IPS-NIHi11 (cell line): ENCODE results near the gene SMIM14.
"Not testable (repeated sequence)": the region's sequence is repeated elsewhere in the genome, so short reads cannot be mapped to it uniquely, and the experiment has no call there.

Source experiments
- DNase-seq: peaks from one replicate; pipeline ENCODE4 v3.0.0; 2012; ENCODE audit warnings: mixed read lengths, low spot score

Gene SMIM14

DNA sequence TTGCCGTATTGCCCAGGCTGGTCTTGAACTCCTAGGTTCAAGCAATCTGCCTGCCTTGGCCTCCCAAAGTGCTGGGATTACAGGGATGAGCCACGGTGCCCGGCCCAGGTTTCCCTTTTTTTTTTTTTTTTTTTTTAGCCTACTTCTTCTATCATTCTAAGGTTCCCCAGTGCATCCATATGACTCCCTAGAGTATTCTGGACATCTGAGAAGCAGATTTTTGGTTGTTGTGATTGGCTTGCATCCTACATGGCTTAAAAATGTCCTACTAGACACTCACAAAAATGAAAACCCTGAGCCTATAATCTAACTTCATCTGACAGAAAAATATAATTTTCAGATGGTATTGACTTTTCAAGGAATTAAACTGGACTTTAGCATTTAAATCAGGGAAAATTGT is 41.7 kb downstream of the SMIM14 start:
- DNase-seq: no peak

DNA sequence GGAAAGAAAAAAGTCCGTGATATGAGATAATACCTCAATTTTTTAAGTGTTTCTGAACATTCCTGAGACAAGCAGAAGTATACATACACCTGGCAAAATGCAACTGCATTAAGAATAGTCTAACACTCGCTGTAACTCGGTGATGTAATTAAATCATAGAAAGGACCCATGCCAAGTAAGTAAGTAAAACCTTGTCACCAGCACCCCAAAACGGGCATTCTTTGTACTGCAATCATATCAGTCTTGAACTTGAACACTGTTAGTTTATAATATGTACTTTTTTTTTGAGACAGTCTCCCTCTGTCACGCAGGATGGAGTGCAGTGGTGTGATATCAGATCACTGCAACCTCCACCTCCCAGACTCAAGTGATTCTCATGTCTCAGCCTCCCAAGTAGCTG is 47.4 kb downstream of the SMIM14 start:
- no peak for DNase-seq

DNA sequence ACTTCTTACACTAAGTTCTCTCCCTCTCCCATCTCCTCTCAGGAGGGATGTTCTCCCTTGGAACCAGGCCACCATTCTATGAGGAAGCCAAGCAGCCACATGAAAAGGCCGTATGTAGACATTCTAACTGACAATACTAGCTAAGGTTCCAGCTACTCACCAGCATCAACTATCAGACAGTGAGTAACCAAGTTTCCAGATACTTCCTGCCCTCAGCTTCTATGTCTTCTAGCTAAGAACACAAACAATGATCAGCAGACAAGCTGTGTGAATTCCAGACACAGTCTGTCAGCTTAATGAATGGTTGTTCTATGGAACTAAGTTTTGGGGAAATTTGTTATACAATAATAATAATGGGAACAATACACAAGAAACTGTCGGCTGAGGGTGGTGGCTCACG is 50.8 kb downstream of the SMIM14 start:
- DNase-seq: no peak

DNA sequence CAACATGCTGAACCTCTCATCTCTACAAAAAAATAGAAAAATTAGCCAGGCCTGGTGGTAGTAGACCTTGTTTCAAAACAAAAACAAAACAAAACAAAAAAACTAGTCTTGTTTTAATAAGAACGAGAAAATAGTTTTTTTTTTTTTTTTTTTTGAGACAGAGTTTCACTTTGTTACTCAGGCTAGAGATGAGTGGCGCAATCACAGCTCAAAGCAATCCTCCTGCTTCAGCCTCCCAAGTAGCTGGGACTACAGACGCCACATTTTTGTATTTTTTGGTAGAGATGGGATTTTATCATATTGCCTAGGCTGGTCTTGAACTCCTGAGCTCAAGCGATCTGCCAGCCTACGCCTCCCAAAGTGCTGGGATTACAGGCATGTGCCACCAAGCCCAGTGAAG is 63.7 kb downstream of the SMIM14 start:
- DNase-seq: no peak

DNA sequence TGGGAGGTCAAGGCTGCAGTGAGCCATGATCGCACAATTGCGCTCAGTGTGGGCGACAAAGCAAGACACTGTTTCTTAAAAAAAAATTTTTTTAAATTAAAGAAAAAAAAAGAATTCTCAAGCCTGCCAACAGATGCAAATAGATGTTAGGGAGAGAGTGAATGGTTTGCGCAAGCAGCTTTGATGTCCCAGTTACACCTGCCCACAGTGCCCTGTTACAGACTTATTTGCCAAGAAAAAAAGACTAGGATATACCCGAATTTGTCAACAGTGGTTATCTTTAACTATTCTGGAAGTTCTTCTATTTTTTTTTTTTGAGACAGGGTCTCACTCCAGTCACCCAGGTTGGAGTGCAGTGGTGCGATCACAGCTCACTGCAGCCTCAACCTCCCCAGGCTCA is 67.2 kb downstream of the SMIM14 start:
- no peak for DNase-seq

DNA sequence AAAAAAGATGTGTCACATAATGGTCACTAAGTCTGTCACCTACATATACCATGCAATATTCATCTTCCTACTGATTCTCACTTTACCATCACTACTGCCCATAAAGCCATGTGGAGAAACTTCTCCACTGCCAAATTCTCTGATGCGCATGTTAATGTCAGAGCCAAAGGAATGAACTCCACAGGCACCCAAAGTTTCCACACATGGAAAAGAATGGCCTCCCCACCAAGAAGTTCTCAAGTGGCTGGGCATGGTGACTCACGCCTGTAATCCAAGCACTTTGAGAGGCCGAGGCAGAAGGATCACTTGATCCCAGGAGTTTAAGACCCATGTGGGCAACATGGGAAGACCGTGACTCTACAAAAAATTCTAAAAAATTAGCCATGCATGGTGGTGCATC is 67.6 kb downstream of the SMIM14 start:
- DNase-seq: no peak

DNA sequence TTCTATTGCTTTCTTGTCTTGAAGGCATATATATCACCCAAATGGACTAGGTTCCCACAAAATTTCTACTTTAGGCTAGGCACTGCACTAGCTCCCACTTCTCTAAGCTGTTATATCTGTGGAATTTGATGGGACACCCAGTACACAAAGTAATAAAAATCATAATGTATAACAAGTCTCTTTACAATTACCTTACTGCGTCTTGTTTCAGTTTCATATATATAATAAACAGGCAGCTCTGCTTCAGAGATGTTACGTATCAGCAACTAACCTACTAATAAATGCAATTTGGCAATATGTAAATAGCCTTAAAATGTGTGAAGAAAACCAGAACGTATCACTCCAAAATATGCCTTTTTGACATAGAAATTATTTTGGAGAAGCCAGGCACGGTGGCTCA is 69.5 kb downstream of the SMIM14 start:
- no peak for DNase-seq

DNA sequence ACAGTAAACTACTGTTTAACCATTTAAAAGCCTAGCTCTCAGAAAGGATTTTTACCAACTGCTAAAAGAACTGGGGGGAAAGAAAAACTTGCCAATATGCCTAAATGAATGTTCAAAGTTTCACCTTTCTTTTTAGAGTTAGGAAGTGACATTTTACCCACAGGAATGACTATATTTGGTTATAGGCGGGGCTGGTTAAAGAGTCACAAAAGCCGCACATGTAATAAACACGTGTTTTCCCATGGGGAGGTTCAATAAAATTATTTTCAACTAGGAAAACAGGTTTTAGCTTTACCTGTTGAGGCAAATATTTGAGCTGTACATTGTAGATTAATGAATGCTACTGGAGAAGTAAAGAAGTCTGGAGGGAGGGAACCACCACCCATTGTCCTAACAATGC is 69.9 kb downstream of the SMIM14 start:
- no peak for DNase-seq

DNA sequence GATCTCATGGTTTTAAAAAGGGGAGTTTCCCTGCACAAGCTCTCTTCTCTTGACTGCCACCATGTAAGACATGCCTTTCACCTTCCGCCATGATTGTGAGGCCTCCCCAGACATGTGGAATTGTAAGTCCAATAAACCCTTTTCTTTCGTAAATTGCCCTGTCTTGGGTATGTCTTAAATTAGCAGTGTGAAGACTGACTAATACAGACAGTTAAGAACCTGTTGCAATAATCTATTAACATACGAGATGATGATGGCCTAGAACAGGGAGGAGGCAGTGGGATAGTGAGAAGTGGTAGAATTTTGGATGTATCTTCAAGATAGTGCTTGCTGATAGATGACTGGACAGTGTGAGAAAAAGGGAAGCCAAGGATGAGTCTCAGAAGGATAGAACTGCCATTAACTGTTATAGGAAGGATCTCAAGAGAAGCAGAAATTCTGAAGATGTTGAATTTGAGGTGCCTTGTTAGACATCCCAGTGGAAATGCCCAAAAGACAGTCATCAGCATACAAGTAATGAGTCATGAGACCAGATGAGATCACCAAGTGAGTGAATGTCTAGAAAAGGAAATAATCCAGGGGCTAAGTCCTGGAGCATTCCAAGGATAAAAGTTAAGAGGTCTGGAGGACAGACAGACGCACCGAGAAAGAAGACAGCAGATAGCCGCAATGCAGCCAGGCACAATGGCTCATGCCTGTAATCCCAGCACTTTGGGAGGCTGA is 72.6 kb downstream of the SMIM14 start:
- no peak for DNase-seq

DNA sequence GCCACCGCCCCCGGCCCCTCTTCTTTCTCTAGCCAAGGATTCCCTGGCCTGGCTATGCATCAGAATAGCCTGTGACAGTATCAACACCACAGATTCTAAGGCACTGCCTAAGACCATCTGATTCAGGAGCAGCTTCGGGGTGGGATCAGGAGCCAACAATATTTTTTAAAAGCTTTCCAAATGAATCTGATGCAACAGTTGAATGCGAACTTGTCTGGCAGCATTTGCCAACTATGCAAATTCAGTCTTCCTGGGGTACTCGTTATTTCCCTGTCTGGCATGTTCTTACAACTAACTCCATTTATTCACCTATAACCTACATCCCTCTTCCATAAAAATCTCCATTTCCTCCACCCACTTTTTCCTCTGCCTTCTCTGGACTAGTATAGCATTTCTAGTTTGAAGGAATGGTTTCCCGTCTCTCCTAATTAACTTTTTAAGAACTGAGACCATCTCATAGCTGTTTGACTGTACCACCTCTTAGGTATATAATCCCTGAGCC is 75.3 kb downstream of the SMIM14 start:
- no peak for DNase-seq

DNA sequence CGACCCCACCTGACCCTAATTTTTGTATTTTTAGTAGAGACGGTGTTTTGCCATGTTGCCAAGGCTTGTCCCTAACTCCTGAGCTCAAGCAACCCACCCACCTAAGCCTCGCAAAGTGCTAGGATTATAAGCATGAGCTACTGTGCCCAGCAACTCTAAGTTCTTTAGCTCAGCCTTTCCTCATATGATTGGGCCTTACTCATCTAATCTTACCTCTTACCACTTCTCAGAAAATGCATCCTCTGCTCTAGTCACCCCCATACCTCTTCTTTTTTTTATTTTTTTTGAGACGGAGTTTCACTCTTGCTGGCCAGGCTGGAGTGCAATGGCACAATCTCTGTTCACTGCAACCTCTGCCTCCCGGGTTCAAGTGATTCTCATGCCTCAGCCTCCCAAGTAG is 75.9 kb downstream of the SMIM14 start:
- DNase-seq: no peak

DNA sequence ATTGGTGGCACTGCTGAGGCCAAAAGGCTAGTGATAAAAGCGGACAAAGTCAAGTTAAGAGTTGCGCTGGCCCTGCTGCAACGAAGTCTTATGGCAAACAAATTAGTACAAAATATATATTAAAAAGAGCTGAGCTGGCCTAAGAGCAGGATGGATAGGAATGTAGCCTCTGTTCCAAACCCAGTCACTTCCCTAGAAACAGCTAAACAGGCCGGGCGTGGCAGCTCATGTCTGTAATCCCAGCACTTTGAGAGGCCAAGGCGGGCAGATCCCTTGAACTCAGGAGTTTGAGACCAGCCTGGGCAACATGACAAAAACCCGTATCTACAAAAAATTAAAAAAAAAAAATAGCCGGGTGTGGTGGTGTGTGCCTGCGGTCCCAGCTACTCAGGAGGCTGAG is 79.0 kb downstream of the SMIM14 start:
- DNase-seq: no peak

DNA sequence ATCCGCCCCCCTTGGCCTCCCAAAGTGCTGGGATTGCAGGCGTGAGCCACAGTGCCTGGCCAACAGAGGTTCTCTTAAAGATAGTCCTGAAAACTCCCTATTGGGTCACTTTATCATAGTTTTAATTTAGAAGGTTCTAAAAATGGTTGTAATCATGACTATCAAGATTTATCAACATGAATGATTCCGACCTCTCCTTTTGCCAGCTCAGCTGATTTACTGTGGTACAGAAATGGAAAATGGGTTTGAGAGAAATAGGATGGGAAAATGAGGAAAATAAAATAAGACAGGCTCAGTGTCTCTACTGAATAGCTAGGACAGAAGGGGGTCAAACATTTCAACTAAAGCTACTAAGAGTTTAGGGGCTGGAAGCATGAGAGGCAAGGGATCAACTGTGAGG is 83.2 kb downstream of the SMIM14 start:
- no peak for DNase-seq

DNA sequence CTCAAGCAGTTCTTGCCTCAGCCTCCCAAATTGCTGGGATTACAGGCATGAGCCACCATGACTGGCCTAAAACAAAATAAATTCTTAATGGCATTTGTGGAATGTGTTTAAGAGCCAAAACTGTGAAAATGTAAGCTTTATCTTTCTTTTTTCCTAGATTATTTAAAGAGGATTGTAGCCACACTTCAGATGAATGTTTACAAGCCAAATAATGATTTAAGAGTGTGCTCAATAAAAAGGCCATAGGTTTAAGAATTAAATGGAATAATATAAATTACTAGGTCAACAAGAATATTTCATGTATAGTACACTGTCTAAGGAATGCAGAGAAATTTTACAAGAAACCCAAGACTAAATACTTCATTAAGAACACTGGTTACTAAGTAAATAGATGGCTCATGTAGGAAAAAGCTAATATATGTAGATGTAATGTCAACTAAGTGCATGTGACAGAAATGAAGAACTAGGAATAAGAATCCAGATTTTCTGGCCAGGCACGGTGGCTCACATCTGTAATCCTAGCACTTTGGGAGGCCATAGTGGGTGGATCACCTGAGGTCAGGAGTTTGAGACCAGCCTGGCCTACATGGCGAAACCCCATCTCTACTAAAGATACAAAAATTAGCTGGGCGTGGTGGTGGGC is 90.1 kb downstream of the SMIM14 start:
- no peak for DNase-seq

DNA sequence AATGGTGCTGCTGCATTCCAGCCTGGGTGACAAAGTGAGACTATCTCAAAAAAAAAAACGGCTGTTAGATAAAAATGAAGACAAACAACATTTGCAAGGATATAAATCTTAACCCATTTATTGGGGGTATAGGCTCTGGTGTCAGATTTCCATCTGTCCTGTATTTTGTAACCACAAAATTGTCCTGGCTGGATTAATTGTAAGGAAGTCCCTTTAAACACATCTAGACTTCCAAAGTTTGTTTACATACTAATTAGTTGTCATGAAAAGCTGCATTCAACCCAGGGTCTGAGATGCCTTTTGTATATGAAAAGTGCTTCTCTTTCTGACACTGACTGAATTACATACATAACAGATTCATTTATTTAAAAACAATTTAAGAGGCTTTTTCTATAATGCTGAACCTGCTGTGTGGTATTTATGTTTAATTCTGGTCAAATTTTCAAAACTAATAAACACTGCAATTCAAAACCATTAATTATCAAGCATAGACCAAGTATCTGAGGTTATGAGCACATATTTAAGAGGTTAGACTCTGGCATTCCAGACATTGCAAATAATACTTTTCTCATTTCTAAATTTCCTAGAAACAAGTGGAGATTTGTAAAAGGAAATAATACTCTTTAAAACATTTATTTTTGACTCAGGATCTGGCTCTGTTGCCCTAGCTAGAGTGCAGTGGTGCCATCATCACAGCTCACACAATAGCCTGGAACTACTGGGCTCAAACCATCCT is 93.9 kb downstream of the SMIM14 start:
- DNase-seq: no peak

DNA sequence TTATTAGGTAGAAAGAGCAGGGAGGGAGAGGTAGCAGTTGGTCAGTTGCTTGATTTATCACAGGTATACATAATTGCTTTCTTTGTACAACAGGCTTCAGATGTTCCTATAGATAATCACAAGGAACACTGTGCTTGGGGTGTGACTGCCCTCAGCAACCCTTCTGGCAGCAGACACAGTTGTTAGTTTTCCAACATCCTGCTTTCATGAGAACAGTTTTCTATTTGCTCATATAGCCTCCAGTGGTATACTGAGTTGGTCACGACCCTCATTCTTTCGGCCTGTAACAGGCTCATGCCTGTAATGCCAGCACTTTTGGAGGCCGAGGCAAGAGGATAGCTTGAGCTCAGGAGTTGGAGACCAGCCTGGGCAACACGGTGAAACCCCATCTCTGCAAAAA is 94.6 kb downstream of the SMIM14 start:
- not testable (repeated sequence) for DNase-seq

DNA sequence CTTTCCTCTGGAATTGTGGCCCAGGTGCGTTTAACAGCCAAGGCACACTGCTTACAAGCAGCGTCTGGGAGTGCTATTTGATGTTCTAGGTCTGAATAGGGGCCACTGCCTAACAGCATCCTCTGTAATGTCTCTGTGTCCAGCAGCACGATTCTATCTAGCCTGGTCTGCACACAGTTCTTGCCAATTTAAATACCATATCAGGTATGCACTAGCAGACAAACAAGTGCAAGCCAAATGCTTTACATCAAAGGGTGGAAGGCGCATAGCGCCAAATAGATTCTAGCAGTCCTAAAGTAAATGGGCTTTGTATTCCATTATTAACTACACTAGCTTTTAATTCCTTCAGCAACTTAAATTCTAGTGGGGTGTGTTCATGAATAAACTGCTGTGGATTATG is 95.6 kb downstream of the SMIM14 start:
- no peak for DNase-seq

DNA sequence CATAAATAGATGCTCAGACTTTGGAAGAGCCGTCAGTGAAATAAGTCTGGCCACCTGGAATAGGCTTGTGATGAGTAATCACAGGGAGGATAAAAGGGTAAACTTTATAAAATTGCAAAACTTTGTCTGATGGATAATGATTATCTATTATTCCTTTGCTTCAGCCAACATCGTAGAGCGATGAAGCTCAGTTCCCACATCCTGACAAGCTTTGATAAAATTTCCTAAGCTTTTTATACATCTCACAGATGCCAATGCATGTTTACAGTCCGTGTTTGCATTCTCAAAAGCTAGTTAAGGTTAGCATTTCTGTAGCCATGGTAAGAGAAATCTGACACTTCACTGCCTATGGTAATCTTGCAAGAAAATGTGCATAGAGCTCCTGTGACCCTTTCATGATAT is 96.1 kb downstream of the SMIM14 start:
- no peak for DNase-seq

DNA sequence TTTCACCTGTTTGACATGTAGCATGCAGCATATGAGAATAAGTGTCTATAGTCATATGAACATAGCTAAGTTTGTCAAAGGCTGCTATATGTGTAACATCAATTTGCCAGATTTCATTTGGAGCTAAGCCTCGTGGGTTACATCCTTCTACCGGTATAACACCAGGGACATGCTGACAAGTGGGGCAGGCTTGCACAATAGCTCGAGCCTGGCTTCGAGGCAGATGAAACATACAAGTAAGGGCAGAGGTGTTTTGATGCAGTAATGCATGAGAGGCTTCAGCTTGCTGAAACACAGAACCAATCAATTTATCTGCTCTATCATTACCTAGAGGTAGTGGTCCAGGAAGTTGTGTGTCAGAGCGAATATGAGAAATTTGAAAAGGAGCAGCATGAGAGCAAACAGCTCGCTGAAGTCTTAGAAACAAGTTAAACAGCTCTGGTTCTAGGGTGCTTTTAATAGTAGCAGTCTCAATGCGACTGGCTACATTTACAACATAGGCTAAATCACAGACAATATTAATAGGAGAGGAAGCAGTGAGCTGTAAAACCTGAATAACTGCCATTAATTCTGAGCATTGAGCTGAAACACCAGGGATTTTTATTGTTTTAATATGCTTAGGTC is 96.6 kb downstream of the SMIM14 start:
- DNase-seq: no peak

DNA sequence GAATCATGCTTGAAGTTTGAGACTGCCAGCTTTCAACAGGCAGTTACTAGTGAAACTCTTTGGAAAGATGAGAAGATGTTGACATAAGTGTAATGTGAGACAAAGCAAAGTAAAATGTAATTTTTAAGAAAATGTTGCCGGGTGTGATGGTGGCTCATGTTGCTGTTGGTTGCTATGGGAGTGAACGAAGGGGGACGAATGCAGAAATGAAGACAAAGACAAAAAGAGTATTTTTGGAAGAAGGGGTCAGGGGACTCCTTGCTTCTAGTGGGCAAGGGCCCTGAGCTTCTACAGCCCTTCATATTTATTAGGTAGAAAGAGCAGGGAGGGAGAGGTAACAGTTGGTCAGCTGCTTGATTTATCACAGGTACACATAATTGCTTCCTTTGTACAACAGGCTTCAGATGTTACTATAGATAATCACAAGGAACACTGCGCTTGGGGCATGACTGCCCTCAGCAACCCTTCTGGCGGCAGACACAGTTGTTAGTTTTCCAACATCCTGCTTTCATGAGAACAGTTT is 99.5 kb downstream of the SMIM14 start:
- no peak for DNase-seq

DNA sequence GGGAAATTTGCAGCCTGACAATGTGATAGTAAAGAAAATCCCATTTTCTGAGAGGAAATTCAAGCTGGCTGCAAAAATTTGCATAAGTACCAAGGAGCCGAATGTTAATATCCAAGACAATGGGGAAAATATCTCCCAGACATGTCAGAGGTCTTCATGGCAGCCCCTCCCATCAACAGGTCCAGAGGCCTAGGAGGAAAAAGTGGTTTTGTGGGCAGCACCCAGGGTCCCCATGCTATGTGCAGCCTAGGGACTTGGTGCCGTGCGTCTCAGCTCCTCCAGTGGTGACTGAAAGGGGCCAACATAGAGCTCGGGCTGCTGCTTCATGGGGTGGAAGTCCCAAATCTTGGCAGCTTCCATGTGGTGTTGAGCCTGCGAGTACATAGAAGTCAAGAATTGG is 105.1 kb downstream of the SMIM14 start:
- no peak for DNase-seq

DNA sequence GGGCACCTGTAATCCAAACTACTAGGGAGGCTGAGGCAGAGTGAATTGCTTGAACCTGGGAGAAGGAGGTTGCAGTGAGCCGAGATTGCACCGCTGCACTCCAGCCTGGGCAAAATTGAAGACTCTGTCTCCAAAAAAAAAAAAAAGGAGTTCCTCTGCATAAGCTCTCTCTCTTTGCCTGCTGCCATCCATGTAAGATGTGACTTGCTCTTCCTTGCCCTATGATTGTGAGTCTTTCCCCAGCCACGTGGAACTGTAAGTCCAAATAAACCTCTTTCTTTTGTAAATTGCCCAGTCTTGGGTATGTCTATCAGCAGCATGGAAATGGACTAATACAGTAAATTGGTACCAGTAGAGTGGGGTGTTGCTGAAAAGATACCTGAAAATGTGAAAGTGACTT is 106.4 kb downstream of the SMIM14 start:
- not testable (repeated sequence) for DNase-seq

DNA sequence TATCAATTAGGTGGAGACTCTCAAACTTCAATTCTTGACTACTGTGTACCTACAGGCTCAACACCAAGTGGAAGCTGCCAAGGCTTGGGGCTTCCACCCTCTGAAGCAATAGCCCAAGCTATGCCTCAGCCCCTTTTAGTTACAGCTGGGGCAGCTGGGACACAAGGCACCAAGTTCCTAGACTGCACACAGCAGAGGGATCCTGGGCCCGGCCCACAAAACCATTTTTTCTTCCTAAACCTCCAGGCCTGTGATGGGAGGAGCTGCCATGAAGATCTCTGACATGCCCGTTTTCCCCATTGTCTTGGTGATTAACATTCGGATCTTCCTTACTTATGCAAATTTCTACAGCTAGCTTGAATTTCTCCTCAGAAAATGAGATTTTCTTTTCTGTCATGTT is 108.0 kb downstream of the SMIM14 start:
- no peak for DNase-seq
